HUES48 (cell line): Measurements from ENCODE around the gene TGFBI.

ENCODE experiments used
- H3K27ac ChIP-seq: one replicate; pipeline ENCODE4 v1.7.0; 2013; ENCODE audit warnings: low read depth, low read length, inconsistent platforms
- H3K27me3 ChIP-seq: 2 replicates; pipeline ENCODE4 v1.6.1; 2013; ENCODE audit warnings: mild to moderate bottlenecking, low read length; ENCODE audit not compliant: control insufficient read depth, insufficient read depth
- H3K36me3 ChIP-seq: 2 replicates; pipeline ENCODE4 v1.6.1; 2013; ENCODE audit warnings: low read length; ENCODE audit not compliant: control insufficient read depth, insufficient read depth
- H3K4me1 ChIP-seq: 2 replicates; pipeline ENCODE4 v1.6.1; 2013; ENCODE audit warnings: mild to moderate bottlenecking, low read length; ENCODE audit not compliant: control insufficient read depth, insufficient read depth
- H3K4me3 ChIP-seq: 2 replicates; pipeline ENCODE4 v1.5.1; 2013; ENCODE audit warnings: mild to moderate bottlenecking, low read depth, low read length
- H3K9ac ChIP-seq: 2 replicates; pipeline ENCODE4 v1.6.1; 2013; ENCODE audit warnings: mild to moderate bottlenecking, low read depth, low read length, moderate library complexity
- H3K9me3 ChIP-seq: 2 replicates; pipeline ENCODE4 v1.6.1; 2013; ENCODE audit warnings: low read length; ENCODE audit not compliant: control insufficient read depth, insufficient read depth

TGFBI gene

GRCh38 chr5:135993335-135993879, 35.4 kb upstream of the TGFBI start:
- Histone ChIP-seq H3K4me1 (no peaks in the 10 kb centered on the region), H3K27ac (no peak overlapping the region), H3K36me3 (no peaks in the 10 kb centered on the region), H3K9ac (no peak overlapping the region), H3K27me3 (no peaks in the 10 kb centered on the region), H3K9me3 (no peaks in the 10 kb centered on the region), H3K4me3 (no peak overlapping the region)

- Histone ChIP-seq H3K9me3 (no peaks in the 10 kb centered on the region), H3K9ac (no peak overlapping the region), H3K4me1 (no peaks in the 10 kb centered on the region), H3K4me3 (no peak overlapping the region), H3K36me3 (no peaks in the 10 kb centered on the region), H3K27ac (no peak overlapping the region), H3K27me3 (no peaks in the 10 kb centered on the region)
Observed at GRCh38 chr5:135993880-135994636, 34.7 kb upstream of the TGFBI start.

- no peaks in the 10 kb centered on the region for H3K27me3 ChIP-seq
- H3K9me3 ChIP-seq: no peaks in the 10 kb centered on the region
- no peak overlapping the region for H3K4me3 ChIP-seq
- no peak overlapping the region for H3K27ac ChIP-seq
- no peak overlapping the region for H3K9ac ChIP-seq
- no peaks in the 10 kb centered on the region for H3K36me3 ChIP-seq
- no peaks in the 10 kb centered on the region for H3K4me1 ChIP-seq
Observed at GRCh38 chr5:135995976-135996375, 32.8 kb upstream of the TGFBI start.

GRCh38 chr5:135996611-135997010, 32.2 kb upstream of the TGFBI start:
- no peaks in the 10 kb centered on the region for H3K9me3 ChIP-seq
- H3K9ac ChIP-seq: no peak overlapping the region
- H3K36me3 ChIP-seq: no peaks in the 10 kb centered on the region
- H3K4me1 ChIP-seq: no peaks in the 10 kb centered on the region
- H3K27ac ChIP-seq: no peak overlapping the region
- no peaks in the 10 kb centered on the region for H3K27me3 ChIP-seq
- no peak overlapping the region for H3K4me3 ChIP-seq

- H3K27ac ChIP-seq: no peak overlapping the region
- H3K4me3 ChIP-seq: no peak overlapping the region
- H3K27me3 ChIP-seq: no peaks in the 10 kb centered on the region
- no peaks in the 10 kb centered on the region for H3K4me1 ChIP-seq
- H3K9ac ChIP-seq: no peak overlapping the region
- no peaks in the 10 kb centered on the region for H3K36me3 ChIP-seq
- H3K9me3 ChIP-seq: no peaks in the 10 kb centered on the region
Observed at GRCh38 chr5:135997673-135998335, 31.0 kb upstream of the TGFBI start.

- Histone ChIP-seq H3K36me3 (no peaks in the 10 kb centered on the region), H3K4me3 (no peak overlapping the region), H3K4me1 (no peaks in the 10 kb centered on the region), H3K27me3 (no peaks in the 10 kb centered on the region), H3K9ac (no peak overlapping the region), H3K27ac (no peak overlapping the region), H3K9me3 (no peaks in the 10 kb centered on the region)
Observed at GRCh38 chr5:135998889-135999288, 29.9 kb upstream of the TGFBI start.

- Histone ChIP-seq H3K9ac (no peak overlapping the region), H3K27ac (no peak overlapping the region), H3K36me3 (no peaks in the 10 kb centered on the region), H3K27me3 (no peaks in the 10 kb centered on the region), H3K4me1 (no peaks in the 10 kb centered on the region), H3K4me3 (no peak overlapping the region), H3K9me3 (no peaks in the 10 kb centered on the region)
Observed at GRCh38 chr5:135999406-136000139, 29.2 kb upstream of the TGFBI start.

GRCh38 chr5:136000147-136000546, 28.6 kb upstream of the TGFBI start:
- Histone ChIP-seq H3K27ac (no peak overlapping the region), H3K9ac (no peak overlapping the region), H3K4me1 (no peaks in the 10 kb centered on the region), H3K27me3 (no peaks in the 10 kb centered on the region), H3K4me3 (no peak overlapping the region), H3K36me3 (no peaks in the 10 kb centered on the region), H3K9me3 (no peaks in the 10 kb centered on the region)

- Histone ChIP-seq H3K36me3 (no peaks in the 10 kb centered on the region), H3K4me3 (no peak overlapping the region), H3K9ac (no peak overlapping the region), H3K27me3 (no peaks in the 10 kb centered on the region), H3K4me1 (no peaks in the 10 kb centered on the region), H3K9me3 (no peaks in the 10 kb centered on the region), H3K27ac (no peak overlapping the region)
Observed at GRCh38 chr5:136000932-136001331, 27.9 kb upstream of the TGFBI start.

- Histone ChIP-seq H3K27ac (no peak overlapping the region), H3K4me3 (no peak overlapping the region), H3K9ac (no peak overlapping the region), H3K4me1 (no peaks in the 10 kb centered on the region), H3K9me3 (no peaks in the 10 kb centered on the region), H3K27me3 (no peaks in the 10 kb centered on the region), H3K36me3 (no peaks in the 10 kb centered on the region)
Observed at GRCh38 chr5:136001466-136001981, 27.3 kb upstream of the TGFBI start.
